Hematopoietic multipotent progenitor cell treated with erythropoietin and hydrocortisone succinate and interleukin-3 and kit ligand, for 8 days (in vitro differentiated cells): ENCODE measurements around the gene SUCLG2.
A peak's percentile ranks its signal among the peaks of the same experiment; 100 is the strongest.

Experiments
- DNase-seq: peaks from one replicate; pipeline ENCODE4 v3.0.0-alpha.2; 2015

Gene SUCLG2

DNA sequence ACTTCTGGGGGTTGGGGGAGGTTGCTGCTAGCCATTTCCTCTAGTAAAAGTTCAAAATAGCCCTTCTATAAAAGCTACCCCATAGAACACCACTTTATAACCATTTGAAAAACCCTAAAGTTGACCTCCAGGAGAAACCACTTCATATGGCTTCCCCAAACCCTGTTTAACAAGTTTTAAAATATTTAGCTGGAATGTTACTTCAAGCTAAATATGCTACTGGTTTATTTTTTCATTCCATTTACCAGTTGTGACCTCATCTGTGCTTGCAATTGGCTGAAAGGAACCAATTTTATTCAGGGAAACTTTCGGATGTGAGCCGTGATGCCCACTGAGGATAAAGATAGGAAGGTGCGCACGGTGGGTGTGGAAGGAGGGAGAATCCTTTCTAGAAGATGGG is 221.3 kb downstream of the SUCLG2 start:
- no peak for DNase-seq

GRCh38 chr3:67431887-67432286 is 222.5 kb downstream of the SUCLG2 start:
- DNase-seq: no peak

DNA sequence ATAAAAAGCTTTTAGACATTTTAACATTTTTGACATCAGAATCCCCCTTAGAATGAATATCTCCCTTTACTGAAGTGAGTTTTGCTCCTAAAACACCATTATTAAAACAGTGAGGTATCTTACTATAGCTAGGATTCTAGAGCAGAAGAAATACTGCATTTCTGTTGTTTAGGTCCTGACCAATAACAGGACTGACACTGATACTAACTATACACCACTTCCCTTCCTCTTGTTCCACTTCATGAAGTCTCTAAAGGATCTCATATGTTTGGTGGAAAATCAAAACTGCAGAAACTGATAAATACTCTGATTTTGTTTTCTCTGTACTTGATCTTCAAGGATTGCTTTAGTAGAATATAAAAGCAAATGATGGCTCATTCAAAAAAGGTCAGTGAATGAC is 230.7 kb downstream of the SUCLG2 start:
- DNase-seq: no peak

- DNase-seq: no peak
Observed at GRCh38 chr3:67421912-67422311, 232.5 kb downstream of the SUCLG2 start.

GRCh38 chr3:67419779-67420178 is 234.6 kb downstream of the SUCLG2 start:
- DNase-seq: no peak

DNA sequence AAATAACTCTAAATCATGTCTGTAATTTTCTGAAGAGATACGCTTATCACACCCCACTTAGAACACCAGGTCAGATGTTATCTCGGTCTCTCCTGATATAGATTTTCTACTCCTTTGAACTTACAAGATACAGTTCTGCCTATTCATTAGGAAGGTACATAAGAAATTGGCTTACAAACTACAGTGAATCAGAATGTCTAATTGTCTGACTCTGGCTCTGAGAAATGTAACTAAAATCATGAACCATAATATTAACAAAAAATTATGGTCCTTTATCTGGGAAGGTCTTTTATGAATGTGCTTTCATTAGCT is 235.2 kb downstream of the SUCLG2 start:
- no peak for DNase-seq

GRCh38 chr3:67418426-67419217 is 235.8 kb downstream of the SUCLG2 start:
- DNase-seq: no peak

GRCh38 chr3:67416703-67417102 is 237.7 kb downstream of the SUCLG2 start:
- no peak for DNase-seq

- DNase-seq: no peak
Observed at GRCh38 chr3:67415511-67415910, 238.9 kb downstream of the SUCLG2 start.

GRCh38 chr3:67414740-67415139 is 239.7 kb downstream of the SUCLG2 start:
- no peak for DNase-seq

GRCh38 chr3:67405193-67405592 is 249.2 kb downstream of the SUCLG2 start:
- DNase-seq: no peak

DNA sequence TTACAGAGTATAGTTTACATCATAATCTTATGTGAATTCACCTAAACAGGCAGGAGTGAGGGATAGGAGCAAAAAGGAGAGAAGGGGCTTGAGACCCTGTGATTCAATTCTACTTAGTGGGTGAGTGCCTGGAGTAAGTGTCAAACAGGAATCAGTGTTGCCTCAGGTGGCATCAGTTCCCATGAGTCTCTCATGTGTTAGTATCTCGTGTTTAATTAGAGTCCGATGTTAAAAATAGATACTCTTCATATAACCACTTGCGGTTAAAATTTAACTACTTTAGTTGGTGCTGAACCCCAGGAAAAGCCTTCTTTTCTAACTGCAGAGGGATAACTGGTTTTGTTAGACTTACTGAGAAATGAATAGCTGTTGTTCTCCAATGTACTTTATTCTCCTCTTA is 251.5 kb downstream of the SUCLG2 start:
- no peak for DNase-seq

GRCh38 chr3:67401921-67402320 is 252.5 kb downstream of the SUCLG2 start:
- DNase-seq: no peak

- DNase-seq: no peak
Observed at GRCh38 chr3:67400476-67400875, 253.9 kb downstream of the SUCLG2 start.

- DNase-seq: no peak
Observed at GRCh38 chr3:67389176-67389575, 265.2 kb downstream of the SUCLG2 start.

GRCh38 chr3:67388738-67389137 is 265.7 kb downstream of the SUCLG2 start:
- no peak for DNase-seq

- DNase-seq: no peak
Observed at GRCh38 chr3:67386451-67386850, 268.0 kb downstream of the SUCLG2 start.

DNA sequence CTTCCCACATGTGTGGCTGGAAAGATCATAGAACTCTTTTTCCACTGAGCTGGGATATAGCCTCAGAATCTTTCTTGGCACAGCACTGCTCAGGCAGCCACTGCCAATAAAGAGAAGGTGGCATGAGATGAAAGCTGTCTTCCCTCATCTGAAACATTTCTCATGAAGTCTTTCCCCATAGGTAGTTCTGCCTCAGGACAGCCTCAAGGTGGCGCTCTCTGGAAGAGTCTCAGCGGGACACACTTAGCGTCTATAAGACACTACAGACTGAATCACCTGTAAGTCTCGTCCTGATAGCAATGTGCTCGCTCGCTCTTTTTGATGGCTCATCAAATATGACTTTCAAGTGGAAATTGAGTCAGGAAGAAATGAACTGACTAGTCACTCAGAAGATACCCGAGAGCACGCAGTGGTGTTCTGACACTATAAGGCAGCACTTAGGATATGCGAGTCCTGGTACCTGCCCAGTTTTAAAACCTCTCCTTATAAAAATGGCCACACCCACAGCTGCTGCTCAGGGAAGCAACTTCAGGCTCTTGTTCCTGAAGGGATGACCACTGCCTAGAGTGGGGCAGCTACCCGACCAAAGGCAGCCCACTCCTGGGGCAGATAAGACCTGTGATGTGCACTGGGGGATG is 269.5 kb downstream of the SUCLG2 start:
- peak; percentile 59 for DNase-seq

DNA sequence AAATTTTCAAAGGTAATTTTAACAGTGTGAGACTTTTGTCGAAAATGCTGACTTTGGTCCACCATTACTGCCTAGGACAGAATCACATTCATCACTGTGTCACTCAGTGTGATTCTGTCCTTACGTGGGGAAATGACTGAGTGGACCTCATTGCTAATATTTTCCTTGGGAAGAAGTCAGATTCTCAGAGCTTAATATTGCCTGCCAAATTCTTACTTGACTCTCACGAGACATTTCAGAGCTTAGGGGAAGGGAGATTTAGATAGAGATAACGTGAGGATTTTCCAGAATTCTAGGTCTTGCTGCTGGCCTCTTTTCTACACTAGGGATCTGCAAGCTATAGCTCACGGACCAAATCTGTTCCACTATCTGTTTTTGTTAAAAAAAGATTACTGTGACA is 270.4 kb downstream of the SUCLG2 start:
- DNase-seq: no peak

- DNase-seq: no peak
Observed at GRCh38 chr3:67383379-67383778, 271.0 kb downstream of the SUCLG2 start.

DNA sequence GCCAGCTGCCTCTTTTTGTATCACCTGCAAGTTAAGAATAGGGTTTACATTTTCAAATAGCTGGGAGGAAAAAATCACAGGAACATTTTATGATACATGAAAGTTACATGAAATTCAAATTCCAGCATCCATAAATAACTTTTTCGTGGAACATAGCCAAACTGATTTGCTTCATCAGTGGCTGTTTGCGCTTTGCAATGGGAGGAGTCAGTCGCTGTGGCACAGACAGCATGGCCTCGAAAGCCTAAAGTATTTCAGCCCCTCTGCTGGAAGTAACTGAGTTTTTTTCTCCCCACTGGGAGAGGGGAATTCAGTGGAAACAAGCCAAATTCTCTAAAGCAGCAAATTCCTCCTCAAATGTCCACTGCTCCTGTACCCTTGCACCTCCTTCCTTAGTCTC is 271.9 kb downstream of the SUCLG2 start:
- DNase-seq: no peak

GRCh38 chr3:67381667-67382272 is 272.6 kb downstream of the SUCLG2 start:
- DNase-seq: peak; percentile 37

DNA sequence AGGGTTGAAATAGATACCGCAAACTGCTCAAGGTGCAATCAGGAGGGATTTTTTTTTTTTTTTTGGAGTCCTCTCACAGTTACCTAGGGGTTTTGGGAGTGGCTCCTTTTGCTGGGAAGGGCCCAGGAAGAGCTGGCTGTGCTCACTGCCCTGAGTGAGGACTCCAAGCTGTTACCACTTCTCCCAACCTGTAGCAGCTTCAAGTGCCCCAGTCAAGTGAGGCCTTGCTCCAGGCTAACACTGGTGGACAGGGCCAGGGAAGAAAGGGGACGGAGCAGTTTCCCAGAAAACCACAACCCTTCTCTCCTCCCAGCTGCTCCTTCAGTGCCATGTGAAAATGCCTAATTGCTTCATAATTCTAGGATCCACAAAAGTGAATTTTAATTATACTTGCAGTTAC is 274.3 kb downstream of the SUCLG2 start:
- DNase-seq: no peak

DNA sequence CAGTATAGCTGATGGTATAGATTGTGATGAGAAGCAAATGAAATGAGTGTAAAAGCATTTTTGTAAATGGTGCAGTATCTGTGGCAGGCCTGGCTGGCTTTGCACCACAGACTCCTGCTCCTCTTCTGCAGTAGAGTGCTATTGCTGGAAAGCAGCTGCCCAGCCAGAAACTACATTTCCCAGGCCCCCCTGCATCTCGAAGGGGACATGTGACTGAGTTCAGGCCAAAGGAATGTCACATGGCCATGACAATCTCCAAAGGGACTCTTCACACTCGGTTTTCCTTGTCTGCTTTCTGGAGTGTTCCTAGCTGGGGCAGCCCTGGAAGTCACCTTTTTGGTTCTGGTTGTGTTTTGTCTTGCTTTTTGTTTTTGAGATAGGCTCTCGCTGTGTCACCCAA is 277.1 kb downstream of the SUCLG2 start:
- DNase-seq: no peak

DNA sequence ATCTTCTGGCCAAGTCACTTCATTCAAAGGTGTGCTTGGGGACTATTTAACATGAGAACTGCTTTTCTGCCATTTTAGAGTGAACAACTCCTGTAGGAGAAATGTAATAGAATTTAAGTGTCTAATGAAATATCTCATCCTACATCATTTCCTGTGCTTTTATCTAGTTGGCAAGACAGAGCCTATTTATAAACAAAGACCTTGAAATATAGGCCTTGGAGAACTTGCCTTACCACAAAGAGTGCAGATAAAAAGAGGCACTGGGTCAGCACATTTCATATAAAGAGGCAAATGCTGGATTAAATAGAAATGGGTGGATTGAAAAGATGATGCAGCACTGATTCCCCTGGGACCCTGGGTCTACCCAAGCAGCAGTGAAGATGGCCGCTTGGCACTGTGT is 278.0 kb downstream of the SUCLG2 start:
- DNase-seq: no peak
